Coronary artery (tissue), 2 donors: ENCODE data around the gene LYRM4.

Experiments used
- DNase-seq: peaks from one replicate; pipeline ENCODE4 v3.0.0-alpha.2; 2017; ENCODE audit warnings: low spot score
- H3K27ac ChIP-seq, 2 donors: fragments of 200-600 bp; sonication (generic); one replicate each; pipeline ENCODE4 v1.5.1; 2016 to 2019
- H3K4me3 ChIP-seq: fragments of 200-600 bp; sonication (generic); 2 replicates; pipeline ENCODE4 v1.5.1; 2016; ENCODE audit warnings: mild to moderate bottlenecking, moderate library complexity
- CTCF ChIP-seq: fragments of 200-600 bp; sonication (generic); IDR thresholded peaks from one replicate; pipeline ENCODE4 v1.5.1; 2019; ENCODE audit warnings: antibody characterized with exemption

Gene LYRM4

GRCh38 chr6:5275497-5275896, 14.7 kb upstream of the LYRM4 start:
- TF ChIP-seq CTCF: no peak
- Histone ChIP-seq H3K27ac (no peak overlapping the region), H3K4me3 (no peak overlapping the region)
- no peak for DNase-seq

DNA sequence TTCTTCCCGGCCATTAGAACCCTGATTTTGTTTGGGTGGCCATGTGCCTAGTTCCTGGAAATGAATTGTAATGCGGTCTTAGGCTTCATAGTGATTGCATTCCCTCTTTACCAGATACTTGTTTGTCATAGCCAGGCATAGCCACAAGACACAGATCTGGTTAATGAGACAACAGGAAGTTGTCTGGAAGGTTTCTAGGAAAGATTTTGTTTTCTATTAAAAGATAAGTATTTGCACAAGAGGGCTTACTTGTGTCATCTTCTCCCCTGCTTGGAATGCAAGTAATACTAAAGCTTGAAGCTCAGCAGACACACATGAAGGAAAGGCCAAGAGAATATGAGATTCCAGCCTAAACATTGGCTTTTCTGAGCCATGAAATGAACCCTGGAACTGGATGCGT, 13.5 kb upstream of the LYRM4 start:
- DNase-seq: no peak
- no peak for TF ChIP-seq CTCF
- no peak overlapping the region for H3K4me3 ChIP-seq
- no peak overlapping the region for H3K27ac ChIP-seq

- TF ChIP-seq CTCF: no peak
- H3K4me3 ChIP-seq: no peak overlapping the region
- no peak for DNase-seq
- no peak overlapping the region for H3K27ac ChIP-seq
These were observed 11.2 kb upstream of the LYRM4 start for GRCh38 chr6:5271926-5272325.

DNA sequence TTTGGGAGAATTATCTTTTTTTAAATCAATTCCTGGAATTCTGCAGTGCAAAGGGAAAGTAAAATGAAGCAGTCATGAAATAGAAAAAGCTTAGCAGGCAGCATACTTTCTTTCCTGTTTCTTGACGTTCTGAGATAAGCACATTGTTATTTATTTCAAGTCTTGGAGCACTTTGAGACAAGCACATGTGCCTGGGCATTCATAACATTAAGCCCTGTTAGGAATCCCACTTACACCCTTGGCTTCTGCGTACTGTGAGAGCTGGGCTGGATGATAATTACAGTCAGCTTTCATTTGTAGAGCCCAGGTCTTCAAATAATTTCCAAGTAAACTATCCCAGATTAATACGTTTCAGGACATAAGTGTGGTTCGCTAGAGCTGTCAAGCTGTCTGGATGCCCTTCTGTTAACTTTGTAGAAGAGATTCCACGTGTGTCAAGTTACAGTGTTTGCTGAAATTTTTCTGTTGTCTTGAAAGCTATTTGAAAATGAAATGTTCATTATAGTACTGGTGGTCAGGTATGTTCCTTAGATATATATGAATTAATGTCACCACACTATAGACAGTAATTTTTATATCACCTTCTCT, 9.4 kb upstream of the LYRM4 start:
- DNase-seq: no peak
- H3K27ac ChIP-seq: no peak overlapping the region
- H3K4me3 ChIP-seq: no peak overlapping the region
- TF ChIP-seq CTCF: no peak

- TF ChIP-seq CTCF: no peak
- no peak for DNase-seq
- no peak overlapping the region for H3K4me3 ChIP-seq
- no peak overlapping the region for H3K27ac ChIP-seq
These were observed 5.7 kb upstream of the LYRM4 start for GRCh38 chr6:5266423-5266822.

DNA sequence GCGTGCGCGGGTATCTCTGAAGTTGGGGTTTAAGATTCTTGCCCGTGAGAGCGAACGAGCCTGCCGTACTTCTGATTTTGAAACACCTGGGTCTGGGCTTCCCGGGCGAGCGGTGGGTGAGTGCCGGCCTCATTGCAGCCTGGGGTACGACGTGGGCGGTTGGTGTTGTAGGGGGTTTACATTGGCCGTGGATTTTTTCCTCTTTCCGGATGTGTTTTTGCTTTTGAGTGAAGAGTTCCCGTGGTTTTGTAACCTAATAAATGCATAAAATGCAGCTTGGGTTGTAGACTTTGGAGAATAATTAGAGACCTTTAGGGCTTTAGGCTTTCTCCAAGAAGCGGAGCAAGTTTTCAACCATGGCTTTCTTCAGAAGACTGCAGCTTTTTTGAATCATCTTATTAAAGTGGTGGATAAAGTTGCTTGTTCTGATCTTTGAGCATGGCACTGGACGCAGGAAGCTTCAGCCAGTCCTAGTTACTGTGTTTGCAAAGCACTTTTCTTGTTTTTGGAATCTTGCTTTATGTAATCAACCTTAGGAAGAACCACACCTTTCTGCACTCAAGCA, 877 bp upstream of the LYRM4 start:
- no peak for TF ChIP-seq CTCF

GRCh38 chr6:5260111-5260620, 584 bp downstream of the LYRM4 start:
- no peak for TF ChIP-seq CTCF
- peak overlapping the region; percentile 87 for H3K4me3 ChIP-seq
- no peak for DNase-seq
- H3K27ac ChIP-seq: peak overlapping the region; percentile 94 to 97

More for the DNA sequence above, 877 bp upstream of the LYRM4 start:
- DNase-seq: no peak
- peak overlapping the region; percentile 87 for H3K4me3 ChIP-seq
- H3K27ac ChIP-seq: peak overlapping the region; percentile 94 to 97
